ENCODE measurements around the gene SPTB.

The SPTB gene

GRCh38 chr14:64841772-64842750, 37.6 kb downstream of the SPTB start:
- Histone ChIP-seq H4K20me1 (ENCODE audit: insufficient read depth, low read length) (no peaks in the 10 kb centered on the region), H3K9me3 (ENCODE audit: insufficient read depth, low read length) (no peaks in the 10 kb centered on the region), H3K27ac (ENCODE audit: low read length) (no peak overlapping the region), H3K79me2 (ENCODE audit: low read length) (no peaks in the 10 kb centered on the region), H3K4me1 (ENCODE audit: low read length) (peaks cover 13% of the 10 kb centered on the region), H3K4me2 (ENCODE audit: low read length) (no peak overlapping the region), H3K4me3 (ENCODE audit: low read length) (no peak overlapping the region), H2AFZ (ENCODE audit: low read depth, low read length) (no peak overlapping the region), H3K27me3 (ENCODE audit: low read depth, low read length) (peaks cover 39% of the 10 kb centered on the region), H3K9ac (ENCODE audit: low read length) (no peak overlapping the region), H3K36me3 (replicated peaks; ENCODE audit: low read depth, low read length) (no peaks in the 10 kb centered on the region)
- no peak for TF ChIP-seq CTCF (IDR thresholded peaks at IDR 0.05; ENCODE audit: low read depth, low read length)
- TF ChIP-seq EZH2phosphoT487 (IDR thresholded peaks at IDR 0.05; ENCODE audit: low read depth) = no peak

- no peak overlapping the region for H3K4me3 ChIP-seq (ENCODE audit: low read length)
- H3K27ac ChIP-seq (ENCODE audit: low read length) = no peak overlapping the region
- no peak overlapping the region for H3K4me2 ChIP-seq (ENCODE audit: low read length)
- no peaks in the 10 kb centered on the region for H3K36me3 ChIP-seq (replicated peaks; ENCODE audit: low read depth, low read length)
- no peaks in the 10 kb centered on the region for H4K20me1 ChIP-seq (ENCODE audit: insufficient read depth, low read length)
- H3K27me3 ChIP-seq (ENCODE audit: low read depth, low read length) = peaks cover 41% of the 10 kb centered on the region
- no peaks in the 10 kb centered on the region for H3K79me2 ChIP-seq (ENCODE audit: low read length)
- TF ChIP-seq EZH2phosphoT487 (IDR thresholded peaks at IDR 0.05; ENCODE audit: low read depth) (no peak), CTCF (IDR thresholded peaks at IDR 0.05; ENCODE audit: low read depth, low read length) (no peak)
- H3K9ac ChIP-seq (ENCODE audit: low read length) = no peak overlapping the region
- no peaks in the 10 kb centered on the region for H3K9me3 ChIP-seq (ENCODE audit: insufficient read depth, low read length)
- no peak overlapping the region for H2AFZ ChIP-seq (ENCODE audit: low read depth, low read length)
- H3K4me1 ChIP-seq (ENCODE audit: low read length) = peaks cover 13% of the 10 kb centered on the region
Measured at GRCh38 chr14:64841121-64841651, 38.5 kb downstream of the SPTB start.

DNA sequence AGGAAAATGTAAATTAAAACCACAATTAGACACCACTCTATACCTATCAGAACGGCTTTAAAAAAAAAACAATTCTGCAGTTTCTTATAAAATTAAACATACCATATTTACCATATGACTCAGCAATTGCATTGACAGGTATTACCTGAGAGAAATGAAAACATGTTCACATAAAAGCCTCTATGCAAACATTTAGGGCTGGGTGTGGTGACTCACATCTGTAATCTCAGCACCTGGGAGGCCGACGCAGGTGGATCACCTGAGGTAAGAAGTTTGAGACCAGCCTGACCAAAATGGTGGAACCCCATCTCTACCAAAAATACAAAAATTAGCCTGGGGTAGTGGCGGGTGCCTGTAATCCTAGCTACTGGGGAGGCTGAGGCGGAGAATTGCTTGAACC, 41.1 kb downstream of the SPTB start:
- H3K27ac ChIP-seq (ENCODE audit: low read length) = no peak overlapping the region
- no peaks in the 10 kb centered on the region for H3K4me1 ChIP-seq (ENCODE audit: low read length)

More for the DNA sequence above, 41.1 kb downstream of the SPTB start:
- H2AFZ ChIP-seq (ENCODE audit: low read depth, low read length) = no peak overlapping the region
- no peak overlapping the region for H3K9ac ChIP-seq (ENCODE audit: low read length)
- no peaks in the 10 kb centered on the region for H3K79me2 ChIP-seq (ENCODE audit: low read length)
- no peaks in the 10 kb centered on the region for H3K9me3 ChIP-seq (ENCODE audit: insufficient read depth, low read length)
- H3K4me3 ChIP-seq (ENCODE audit: low read length) = no peak overlapping the region
- H3K4me2 ChIP-seq (ENCODE audit: low read length) = no peak overlapping the region
- TF ChIP-seq CTCF (IDR thresholded peaks at IDR 0.05; ENCODE audit: low read depth, low read length) = no peak
- H3K36me3 ChIP-seq (replicated peaks; ENCODE audit: low read depth, low read length) = no peaks in the 10 kb centered on the region
- H3K27me3 ChIP-seq (ENCODE audit: low read depth, low read length) = peaks cover 34% of the 10 kb centered on the region
- H4K20me1 ChIP-seq (ENCODE audit: insufficient read depth, low read length) = no peaks in the 10 kb centered on the region
